HG03520 (cell line): Measurements from ENCODE around the gene MRPL42.
"Not testable (repeated sequence)": the region's sequence is repeated elsewhere in the genome, so short reads cannot be mapped to it uniquely, and the experiment has no call there.

Experiments used
- ATAC-seq: cut with Tn5 transposase; IDR thresholded peaks from one replicate; pipeline ENCODE4 v1.9.1; 2021; ENCODE audit warnings: mild to moderate bottlenecking, moderate library complexity; ENCODE audit not compliant: unreplicated experiment

Gene MRPL42

GRCh38 chr12:93540466-93540865 is 73.2 kb downstream of the MRPL42 start:
- no peak for ATAC-seq

GRCh38 chr12:93541578-93542225 is 74.4 kb downstream of the MRPL42 start:
- no peak for ATAC-seq

- ATAC-seq: no peak
Observed at GRCh38 chr12:93547778-93548177, 80.5 kb downstream of the MRPL42 start.

GRCh38 chr12:93549174-93549573 is 81.9 kb downstream of the MRPL42 start:
- no peak for ATAC-seq

- no peak for ATAC-seq
Observed at GRCh38 chr12:93550748-93551611, 83.7 kb downstream of the MRPL42 start.

- no peak for ATAC-seq
Observed at GRCh38 chr12:93552427-93552826, 85.1 kb downstream of the MRPL42 start.

GRCh38 chr12:93557879-93558278 is 90.6 kb downstream of the MRPL42 start:
- not testable (repeated sequence) for ATAC-seq

- not testable (repeated sequence) for ATAC-seq
Observed at GRCh38 chr12:93558685-93559084, 91.4 kb downstream of the MRPL42 start.

- ATAC-seq: no peak
Observed at GRCh38 chr12:93563807-93564538, 96.7 kb downstream of the MRPL42 start.

GRCh38 chr12:93565760-93566159 is 98.4 kb downstream of the MRPL42 start:
- ATAC-seq: no peak
